HepG2 (cell line): ENCODE measurements around the gene HTRA2. TPM values are rescaled to one million over a fixed set of nuclear protein-coding genes. Genes with fewer than 3 reads are reported as not detected.

Source experiments
- AKNA ChIP-seq: sonication (generic); formaldehyde crosslinking; IDR thresholded peaks from 2 replicates; pipeline ENCODE4 v1.4.0; 2020; ENCODE audit warnings: missing genetic modification reagents, borderline replicate concordance
- ATF7 ChIP-seq, 2 experiments: fragments of 450-650 bp in 1 of 2; sonication (generic) in 1 of 2; formaldehyde crosslinking in 1 of 2; IDR thresholded peaks; 2 replicates each; pipeline versions ENCODE4 v1.4.0 to v1.6.1; 2016 to 2020; ENCODE audit warnings: antibody characterized with exemption in 1 of 2, mild to moderate bottlenecking in 1 of 2, missing genetic modification reagents in 1 of 2
- FIP1L1 ChIP-seq: fragments of 200-400 bp; formaldehyde crosslinking; IDR thresholded peaks from 2 replicates; pipeline ENCODE4 v1.6.1; 2018; ENCODE audit warnings: low read depth, mild to moderate bottlenecking, low read length, moderate library complexity, borderline replicate concordance; ENCODE audit not compliant: insufficient read depth
- FOXO1 ChIP-seq: sonication (generic); formaldehyde crosslinking; IDR thresholded peaks from 2 replicates; pipeline ENCODE4 v1.4.0; 2020; ENCODE audit warnings: missing genetic modification reagents
- GATAD1 ChIP-seq: IDR thresholded peaks from 2 replicates; pipeline ENCODE4 v1.6.1; 2016; ENCODE audit warnings: missing genetic modification reagents, missing compliant biosample characterization
- KDM2A ChIP-seq: sonication (generic); formaldehyde crosslinking; IDR thresholded peaks from 2 replicates; pipeline ENCODE4 v1.4.0; 2020; ENCODE audit warnings: low read depth, missing genetic modification reagents, borderline replicate concordance
- KMT2A ChIP-seq: sonication (generic); formaldehyde crosslinking; IDR thresholded peaks from 2 replicates; pipeline ENCODE4 v1.4.0; 2020; ENCODE audit warnings: missing genetic modification reagents
- PAX8 ChIP-seq: sonication (generic); formaldehyde crosslinking; IDR thresholded peaks from 2 replicates; pipeline ENCODE4 v1.8.0; 2022; ENCODE audit warnings: mild to moderate bottlenecking, missing genetic modification reagents, borderline replicate concordance
- RBM39 ChIP-seq: fragments of 200-400 bp; formaldehyde crosslinking; IDR thresholded peaks from one replicate; pipeline ENCODE4 v1.6.1; 2018; ENCODE audit warnings: antibody characterized with exemption, mild to moderate bottlenecking, low read depth, low read length; ENCODE audit not compliant: poor library complexity, severe bottlenecking
- SAP130 ChIP-seq: IDR thresholded peaks from 2 replicates; pipeline ENCODE4 v1.6.1; 2016; ENCODE audit warnings: low read depth
- SNAI1 ChIP-seq: sonication (generic); formaldehyde crosslinking; IDR thresholded peaks from 2 replicates; pipeline ENCODE4 v1.5.0; 2020; ENCODE audit warnings: mild to moderate bottlenecking, missing genetic modification reagents, borderline replicate concordance
- SP5 ChIP-seq: IDR thresholded peaks from 2 replicates; pipeline ENCODE4 v1.6.1; 2016; ENCODE audit warnings: low read depth, borderline replicate concordance
- TFAP4 ChIP-seq: sonication (generic); IDR thresholded peaks from 2 replicates; pipeline ENCODE4 v1.6.1; 2016; ENCODE audit warnings: low read depth, borderline replicate concordance
- TFE3 ChIP-seq: IDR thresholded peaks from 2 replicates; pipeline ENCODE4 v1.6.1; 2016
- TMF1 ChIP-seq: sonication (generic); formaldehyde crosslinking; IDR thresholded peaks from 2 replicates; pipeline ENCODE4 v1.8.1; 2022; ENCODE audit warnings: low read depth, missing genetic modification reagents
- ZKSCAN8 ChIP-seq: IDR thresholded peaks from 2 replicates; pipeline ENCODE4 v1.6.1; 2016; ENCODE audit warnings: borderline replicate concordance, missing genetic modification reagents, missing compliant biosample characterization
- ZNF12 ChIP-seq: sonication (generic); formaldehyde crosslinking; IDR thresholded peaks from 2 replicates; pipeline ENCODE4 v1.5.0; 2020; ENCODE audit warnings: missing genetic modification reagents
- ZNF329 ChIP-seq: sonication (generic); formaldehyde crosslinking; IDR thresholded peaks from 2 replicates; pipeline ENCODE4 v1.9.0; 2021; ENCODE audit warnings: low read depth, mild to moderate bottlenecking, missing genetic modification reagents
- ZNF670 ChIP-seq: sonication (generic); formaldehyde crosslinking; IDR thresholded peaks from 2 replicates; pipeline ENCODE4 v1.8.0; 2022; ENCODE audit warnings: mild to moderate bottlenecking, missing genetic modification reagents, borderline replicate concordance
- ZNF776 ChIP-seq: sonication (generic); formaldehyde crosslinking; IDR thresholded peaks from 2 replicates; pipeline ENCODE4 v1.4.0; 2020; ENCODE audit warnings: mild to moderate bottlenecking, missing genetic modification reagents
- ZNF782 ChIP-seq: sonication (generic); formaldehyde crosslinking; IDR thresholded peaks from 2 replicates; pipeline ENCODE4 v1.4.0; 2020; ENCODE audit warnings: missing genetic modification reagents, mild to moderate bottlenecking, borderline replicate concordance
- polyA plus RNA-seq, 8 experiments: library from polyadenylated mRNA; depleted of rRNA in 3 of 8; stranded (reverse) in 7 of 8; unstranded in 1 of 8; fragments of >200 nt; fragmentation: Illumina TruSeq in 4 of 8; extraction: Trizol in 4 of 8; gene quantifications; 2 replicates each; pipeline versions ENCODE4 v1.2.1 to v1.2.3, GENCODE V29; 2011 to 2016; ENCODE audit warnings: low read depth in 4 of 8, missing spikeins in 1 of 8, mixed read lengths in 1 of 8; ENCODE audit not compliant: insufficient read depth in 1 of 8
- total RNA-seq, 5 experiments: library from RNA; depleted of rRNA; stranded (reverse); fragments of >200 nt; fragmentation: Illumina TruSeq; extraction: Trizol; gene quantifications; 2 replicates each; pipeline ENCODE4 v1.2.3, GENCODE V29; 2016; ENCODE audit warnings: low read depth in 1 of 5

HTRA2 gene
- total and polyA plus RNA-seq, 2 of the 13 experiments (the other 11 are each of a cell fraction or from before 2014, with no cell fraction given), result 47.7 to 50.3 TPM

GRCh38 chr2:74529357-74530238, at the start of gene HTRA2, which contains the start of gene AUP1 (continued):
- TF ChIP-seq ZKSCAN8 (CRISPR knock-in tag), result no peak
- TF ChIP-seq TFAP4, result peak; percentile 53; the same call in 1 of the 2 replicates
- TF ChIP-seq ZNF776 (CRISPR knock-in tag), result peak; percentile 64; the same call in 1 of the 2 replicates
- TF ChIP-seq KMT2A, result peak; percentile 80
- peak; percentile 97 for TF ChIP-seq GATAD1 (CRISPR knock-in tag)
- peak; percentile 4 for TF ChIP-seq FOXO1 (CRISPR knock-in tag)
- peak; percentile 51; the same call in 1 of the 2 replicates for TF ChIP-seq TMF1 (CRISPR knock-in tag)
- TF ChIP-seq SNAI1 (CRISPR knock-in tag), result 0 out of 2 replicates have a peak, but pooled peaks have one; percentile 90
- peak; percentile 86; the same call in 1 of the 2 replicates for TF ChIP-seq KDM2A (CRISPR knock-in tag)
- no peak for TF ChIP-seq FIP1L1
- peak; percentile 83 for TF ChIP-seq SP5 (CRISPR knock-in tag)
- no peak for TF ChIP-seq ZNF12 (CRISPR knock-in tag)
- peak; percentile 51; the same call in 1 of the 2 replicates for TF ChIP-seq TFE3 (CRISPR knock-in tag)
- no peak for TF ChIP-seq AKNA (CRISPR knock-in tag)
- TF ChIP-seq ZNF670, result no peak
- peak; percentile 71; the same call in 1 of the 2 replicates for TF ChIP-seq ZNF782 (CRISPR knock-in tag)
- TF ChIP-seq PAX8 (CRISPR knock-in tag), result peak; percentile 25; the same call in 1 of the 2 replicates
- TF ChIP-seq ZNF329 (CRISPR knock-in tag), result peak; percentile 69; the same call in 1 of the 2 replicates
- TF ChIP-seq ATF7 (IDR thresholded peaks at IDR 0.05), result no peak
- 0 out of 2 replicates have a peak, but pooled peaks have one; percentile 31 for TF ChIP-seq ATF7 (CRISPR knock-in tag; IDR thresholded peaks at IDR 0.05)
- TF ChIP-seq SAP130 (CRISPR knock-in tag), result peak; percentile 97
- peak; percentile 56 for TF ChIP-seq RBM39
